GM12878 (cell line): ENCODE results near the gene BRAF.
"Not testable (repeated sequence)": the region's sequence is repeated elsewhere in the genome, so short reads cannot be mapped to it uniquely, and the experiment has no call there.

Experiments
- FOXM1 ChIP-seq: IDR thresholded peaks from 2 replicates; pipeline ENCODE4 v1.6.1; 2012; ENCODE audit warnings: low read depth, mild to moderate bottlenecking, inconsistent platforms, low read length, moderate library complexity
- HSF1 ChIP-seq: fragments of 150-350 bp; IDR thresholded peaks from 2 replicates; pipeline ENCODE4 v1.6.1; 2014; ENCODE audit warnings: mild to moderate bottlenecking, low read depth, low read length
- NR2C2 ChIP-seq: IDR thresholded peaks from 2 replicates; pipeline ENCODE4 v1.6.1; 2011; ENCODE audit warnings: borderline replicate concordance, low read depth; ENCODE audit not compliant: control insufficient read depth, insufficient read length
- PBX3 ChIP-seq: IDR thresholded peaks from 2 replicates; pipeline ENCODE4 v1.6.1; 2011; ENCODE audit warnings: mild to moderate bottlenecking, low read depth, low read length, moderate library complexity; ENCODE audit not compliant: insufficient replicate concordance
- PKNOX1 ChIP-seq: fragments of 450-650 bp; IDR thresholded peaks from 2 replicates; pipeline ENCODE4 v1.6.1; 2016; ENCODE audit warnings: mild to moderate bottlenecking
- RFX5 ChIP-seq: IDR thresholded peaks from 2 replicates; pipeline ENCODE4 v1.6.1; 2011; ENCODE audit warnings: low read depth, low read length, improper control_type of control experiment
- SIN3A ChIP-seq: IDR thresholded peaks from 2 replicates; pipeline ENCODE4 v1.6.1; 2012; ENCODE audit warnings: low read depth, low read length, improper control_type of control experiment
- SP1 ChIP-seq: IDR thresholded peaks from one replicate; pipeline ENCODE4 v1.6.1; 2011; ENCODE audit warnings: low read depth, low read length
- USF2 ChIP-seq: IDR thresholded peaks from 2 replicates; pipeline ENCODE4 v1.6.1; 2011; ENCODE audit warnings: low read depth, low read length, improper control_type of control experiment, borderline replicate concordance

- not testable (repeated sequence) for TF ChIP-seq SP1, HSF1, SIN3A, PBX3, PKNOX1, RFX5, NR2C2, USF2, FOXM1
These were observed 163.4 kb downstream of the BRAF start for GRCh38 chr7:140761375-140761774.
